Brain microvascular endothelial cell (primary cell): ENCODE results near the gene GNG11.

Experiments
- DNase-seq: peaks from one replicate; pipeline ENCODE4 v3.0.0-alpha.2; 2020
- H3K27ac ChIP-seq: fragments of 250-450 bp; sonication (Bioruptor Pico); 2 replicates; pipeline ENCODE4 v1.5.1; 2020; ENCODE audit warnings: mild to moderate bottlenecking, moderate library complexity
- H3K27me3 ChIP-seq: fragments of 250-450 bp; sonication (Bioruptor Pico); replicated peaks from 2 replicates; pipeline ENCODE4 v1.5.1; 2020; ENCODE audit warnings: mild to moderate bottlenecking
- H3K36me3 ChIP-seq: fragments of 250-450 bp; sonication (Bioruptor Pico); replicated peaks from 2 replicates; pipeline ENCODE4 v1.5.1; 2020; ENCODE audit warnings: mild to moderate bottlenecking
- H3K4me3 ChIP-seq: 2 replicates; pipeline ENCODE4 v1.5.1; 2011; ENCODE audit warnings: low read depth, mild to moderate bottlenecking, control low read depth, low read length, moderate library complexity
- CTCF ChIP-seq: IDR thresholded peaks from 2 replicates; pipeline ENCODE4 v1.5.1; 2011; ENCODE audit warnings: low read depth, mild to moderate bottlenecking, moderate library complexity, low read length, control low read depth, inconsistent platforms; ENCODE audit errors: missing control alignments
- in situ Hi-C: cut with HindIII; loops from 2 replicates; pipeline ENCODE4 v1.10.0; 2017; ENCODE audit warnings: low sequenced_read_pairs, low pct_ligation_motif_present

GNG11 gene

GRCh38 chr7:93890464-93891068 is 31.0 kb upstream of the GNG11 start, which contains the start of gene TFPI2:
Gene TFPI2 (minus strand): TSS chr7:93890753. CDS start chr7:93890678, 75 bp downstream.
- Histone ChIP-seq H3K27me3 (no peaks in the 10 kb centered on the region), H3K27ac (peak within 1 kb of the TSS; percentile 73), H3K36me3 (no peaks in the 10 kb centered on the region), H3K4me3 (peak within 1 kb of the TSS; percentile 79)
- in situ Hi-C loops = no loop called here
- DNase-seq = peak; percentile 93
- TF ChIP-seq CTCF = no peak

- TF ChIP-seq CTCF = no peak
Measured at GRCh38 chr7:93894426-93894825, 27.1 kb upstream of the GNG11 start.

GRCh38 chr7:93894966-93895640 is 26.4 kb upstream of the GNG11 start:
- H3K4me3 ChIP-seq = no peak overlapping the region
- no peaks in the 10 kb centered on the region for H3K27me3 ChIP-seq
- no peak overlapping the region for H3K27ac ChIP-seq
- in situ Hi-C loops = no loop called here
- no peaks in the 10 kb centered on the region for H3K36me3 ChIP-seq
- no peak for TF ChIP-seq CTCF
- no peak for DNase-seq

More at GRCh38 chr7:93894426-93894825, 27.1 kb upstream of the GNG11 start:
- Histone ChIP-seq H3K36me3 (no peaks in the 10 kb centered on the region), H3K27me3 (no peaks in the 10 kb centered on the region), H3K4me3 (no peak overlapping the region), H3K27ac (no peak overlapping the region)
- in situ Hi-C loops = no loop called here
- DNase-seq = peak; percentile 21

GRCh38 chr7:93895859-93896600 is 25.5 kb upstream of the GNG11 start:
- H3K4me3 ChIP-seq = no peak overlapping the region
- in situ Hi-C loops = no loop called here
- no peaks in the 10 kb centered on the region for H3K27me3 ChIP-seq
- no peak overlapping the region for H3K27ac ChIP-seq
- no peak for TF ChIP-seq CTCF
- no peak for DNase-seq
- no peaks in the 10 kb centered on the region for H3K36me3 ChIP-seq

GRCh38 chr7:93897680-93898079 is 23.9 kb upstream of the GNG11 start:
- Histone ChIP-seq H3K27me3 (no peaks in the 10 kb centered on the region), H3K4me3 (no peak overlapping the region), H3K36me3 (no peaks in the 10 kb centered on the region), H3K27ac (no peak overlapping the region)
- in situ Hi-C loops = no loop called here
- DNase-seq = no peak
- no peak for TF ChIP-seq CTCF
